Measurements from ENCODE around the gene STAB1. TPM values are rescaled to one million over a fixed set of nuclear protein-coding genes. Genes with fewer than 3 reads are reported as not detected.

Gene STAB1
- total RNA-seq, 1 experiment from 2014 or later: 0.33 TPM

DNA sequence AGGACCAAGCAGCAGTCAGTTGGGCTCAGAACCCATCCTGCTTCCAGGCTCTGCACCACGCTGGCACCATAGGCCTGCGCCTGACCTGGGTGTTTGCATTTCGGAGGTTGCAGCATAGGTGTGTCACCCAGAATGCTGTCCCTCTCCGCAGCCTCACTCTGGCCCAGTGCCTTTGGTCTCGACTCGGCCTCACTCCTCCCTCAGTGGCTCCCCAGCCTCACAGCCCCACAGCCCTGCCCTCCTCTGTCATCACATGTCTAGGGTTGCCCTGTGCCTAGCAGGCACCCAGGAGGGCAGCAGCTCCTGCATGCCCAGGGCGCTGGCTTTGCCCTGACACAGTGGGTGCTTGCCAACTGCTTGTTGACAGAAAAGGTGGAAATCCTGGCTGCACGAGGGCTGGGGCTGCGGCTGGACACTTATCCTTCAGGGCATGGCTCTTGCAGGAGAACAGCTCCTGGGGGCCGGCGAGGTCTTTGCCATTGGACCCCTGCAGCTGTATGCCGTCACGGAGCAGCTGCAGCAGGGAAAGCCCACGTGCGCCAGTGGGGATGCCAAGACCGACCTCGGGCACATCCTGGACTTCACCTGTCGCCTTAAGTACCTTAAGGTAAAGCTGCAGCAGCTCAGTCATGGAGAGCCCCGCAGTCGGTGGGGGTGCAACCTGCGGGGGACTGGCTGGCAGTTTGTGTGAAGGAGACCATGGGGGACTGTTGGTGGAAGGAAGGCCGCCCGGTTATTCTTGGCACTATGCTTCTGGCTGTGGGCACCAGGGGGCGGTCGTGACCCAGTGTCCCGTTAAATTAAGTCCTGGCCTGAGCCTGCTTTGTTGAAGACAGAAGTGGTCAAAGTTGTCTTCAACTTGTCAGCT is 23.5 kb upstream of the STAB1 start:
- H3K9me2 ChIP-seq (replicated peaks; ENCODE audit: low read length): no peaks in the 10 kb centered on the region
- no peak overlapping the region for H3K27ac ChIP-seq (ENCODE audit: low read length)
- no peak overlapping the region for H3K9ac ChIP-seq (ENCODE audit: low read length)
- CTCF ChIA-PET: no interaction called here
- H4K20me1 ChIP-seq (ENCODE audit: low read length): no peaks in the 10 kb centered on the region; the same call in 1 of the 2 replicates
- POLR2A ChIA-PET (ENCODE audit: unreplicated experiment): no interaction called here
- no peaks in the 10 kb centered on the region for H3K27me3 ChIP-seq (ENCODE audit: low read length)
- no TSS peak for BruUV-seq (replicated peaks)
- TF ChIP-seq, protein P1, sequence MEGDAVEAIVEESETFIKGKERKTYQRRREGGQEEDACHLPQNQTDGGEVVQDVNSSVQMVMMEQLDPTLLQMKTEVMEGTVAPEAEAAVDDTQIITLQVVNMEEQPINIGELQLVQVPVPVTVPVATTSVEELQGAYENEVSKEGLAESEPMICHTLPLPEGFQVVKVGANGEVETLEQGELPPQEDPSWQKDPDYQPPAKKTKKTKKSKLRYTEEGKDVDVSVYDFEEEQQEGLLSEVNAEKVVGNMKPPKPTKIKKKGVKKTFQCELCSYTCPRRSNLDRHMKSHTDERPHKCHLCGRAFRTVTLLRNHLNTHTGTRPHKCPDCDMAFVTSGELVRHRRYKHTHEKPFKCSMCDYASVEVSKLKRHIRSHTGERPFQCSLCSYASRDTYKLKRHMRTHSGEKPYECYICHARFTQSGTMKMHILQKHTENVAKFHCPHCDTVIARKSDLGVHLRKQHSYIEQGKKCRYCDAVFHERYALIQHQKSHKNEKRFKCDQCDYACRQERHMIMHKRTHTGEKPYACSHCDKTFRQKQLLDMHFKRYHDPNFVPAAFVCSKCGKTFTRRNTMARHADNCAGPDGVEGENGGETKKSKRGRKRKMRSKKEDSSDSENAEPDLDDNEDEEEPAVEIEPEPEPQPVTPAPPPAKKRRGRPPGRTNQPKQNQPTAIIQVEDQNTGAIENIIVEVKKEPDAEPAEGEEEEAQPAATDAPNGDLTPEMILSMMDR (conservative IDR thresholded peaks at IDR 0.05; ENCODE audit: low read depth, low read length): peak; percentile 74
- TF ChIP-seq EZH2phosphoT487 (IDR thresholded peaks at IDR 0.05; ENCODE audit: borderline replicate concordance, low read length): no peak
- TF ChIP-seq EZH2 (IDR thresholded peaks at IDR 0.05; ENCODE audit: low read length, unreplicated experiment): no peak
- H3K4me2 ChIP-seq (ENCODE audit: low read length): no peak overlapping the region
- ATAC-seq: peak; percentile 85
- no peak overlapping the region for H2AFZ ChIP-seq (ENCODE audit: low read length)
- H3K4me3 ChIP-seq (ENCODE audit: low read length): no peak overlapping the region
- DNase-seq: peak; percentile 55
- H3K4me1 ChIP-seq (ENCODE audit: insufficient read depth, low read length): no peaks in the 10 kb centered on the region
- H3K36me3 ChIP-seq (ENCODE audit: low read depth, low read length): peaks cover 38% of the 10 kb centered on the region
- H3F3A ChIP-seq (ENCODE audit: low read length, unreplicated experiment): no peaks in the 10 kb centered on the region
- intact Hi-C loops (cut with micrococcal nuclease): loop anchor here (2.0 kb wide), 1 partner anchor 61 kb away; the partner anchor contains the start of gene NT5DC2
- peaks cover 12% of the 10 kb centered on the region; the same call in 1 of the 2 replicates for H3K79me2 ChIP-seq (ENCODE audit: low read length)
- no peaks in the 10 kb centered on the region for H3K9me3 ChIP-seq (ENCODE audit: low read length)

DNA sequence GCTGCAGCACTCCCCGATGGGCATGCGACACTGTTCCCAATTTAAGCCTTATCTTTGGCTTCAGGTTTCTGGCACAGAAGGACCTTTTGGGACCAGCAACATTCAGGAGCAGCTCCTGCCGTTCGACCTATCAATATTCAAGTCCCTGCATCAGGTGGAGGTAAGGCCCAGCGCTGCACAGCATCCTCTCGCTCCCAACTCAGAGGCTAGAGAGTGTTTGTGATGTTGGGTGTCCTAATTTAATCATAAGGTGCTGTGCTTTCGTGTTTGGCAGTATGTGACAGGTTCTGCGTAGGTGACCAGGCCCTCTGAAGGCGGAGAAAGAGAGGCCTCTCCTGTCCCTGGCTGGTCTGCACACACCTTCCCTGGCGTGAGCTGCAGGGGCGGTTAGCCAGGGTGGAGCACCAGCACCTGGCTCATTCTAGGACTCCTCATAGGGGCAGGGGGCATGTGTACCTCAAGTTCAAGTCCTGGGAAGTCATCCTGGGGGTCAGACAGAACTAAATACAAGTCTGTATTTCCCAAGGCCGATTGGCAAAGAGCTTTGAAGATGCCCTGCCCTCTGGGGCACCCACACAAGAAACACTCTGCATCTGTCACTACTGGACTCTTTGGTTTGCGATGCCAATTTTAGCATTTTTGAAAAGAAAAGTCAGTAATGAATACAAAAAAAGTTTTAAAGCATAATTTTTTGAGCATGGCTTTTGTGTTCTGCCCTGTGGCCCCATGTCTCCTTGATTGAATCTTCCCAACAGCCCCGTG is 22.7 kb upstream of the STAB1 start:
- H2AFZ ChIP-seq (ENCODE audit: low read length): no peak overlapping the region
- no peaks in the 10 kb centered on the region for H3K4me1 ChIP-seq (ENCODE audit: insufficient read depth, low read length)
- DNase-seq: no peak
- no peak for ATAC-seq
- intact Hi-C loops (cut with micrococcal nuclease): loop anchor here (2.0 kb wide), 1 partner anchor 60 kb away; the partner anchor contains the start of gene NT5DC2
- peaks cover 9% of the 10 kb centered on the region; the same call in 1 of the 2 replicates for H3K79me2 ChIP-seq (ENCODE audit: low read length)
- ChIA-PET POLR2A (ENCODE audit: unreplicated experiment) (no interaction called here), CTCF (no interaction called here)
- no peaks in the 10 kb centered on the region for H3F3A ChIP-seq (ENCODE audit: low read length, unreplicated experiment)
- no peaks in the 10 kb centered on the region; the same call in 1 of the 2 replicates for H4K20me1 ChIP-seq (ENCODE audit: low read length)
- no peaks in the 10 kb centered on the region for H3K9me3 ChIP-seq (ENCODE audit: low read length)
- no peaks in the 10 kb centered on the region for H3K27me3 ChIP-seq (ENCODE audit: low read length)
- peaks cover 39% of the 10 kb centered on the region for H3K36me3 ChIP-seq (ENCODE audit: low read depth, low read length)
- no peak overlapping the region for H3K4me2 ChIP-seq (ENCODE audit: low read length)
- no peak overlapping the region for H3K9ac ChIP-seq (ENCODE audit: low read length)
- H3K27ac ChIP-seq (ENCODE audit: low read length): no peak overlapping the region
- no peak overlapping the region for H3K4me3 ChIP-seq (ENCODE audit: low read length)
- BruUV-seq (replicated peaks): no TSS peak
- TF ChIP-seq EZH2 (IDR thresholded peaks at IDR 0.05; ENCODE audit: low read length, unreplicated experiment): no peak
- TF ChIP-seq, protein P1 (conservative IDR thresholded peaks at IDR 0.05; ENCODE audit: low read depth, low read length): peak; percentile 10; the same call in 1 of the 2 replicates
- TF ChIP-seq EZH2phosphoT487 (IDR thresholded peaks at IDR 0.05; ENCODE audit: borderline replicate concordance, low read length): no peak
- no peaks in the 10 kb centered on the region for H3K9me2 ChIP-seq (replicated peaks; ENCODE audit: low read length)

Measured in PC-3 (cell line).